GM12878 (cell line): ENCODE data around the gene SLC38A1. TPM values are rescaled to one million over a fixed set of nuclear protein-coding genes. Genes with fewer than 3 reads are reported as not detected.

ENCODE experiments used
- ATAC-seq: fragments of 200-7000 bp; cut with Tn5 transposase; 3 replicates; pipeline ENCODE4 v1.9.1; 2020; ENCODE audit warnings: mild to moderate bottlenecking, moderate library complexity
- BruUV-seq: library from RNA; stranded (reverse); fragments of 400-500 nt; replicated peaks from 2 replicates; lab custom pipeline; 2021; lab: Mats Ljungman, UMichigan
- CTCF ChIA-PET: fragments of 300-600 bp; sonication (Branson Sonifier 250); formaldehyde crosslinking; extraction: SDS; loops from one replicate; lab custom pipeline; 2021; ENCODE audit warnings: inconsistent platforms; lab: Yijun Ruan, JAX
- POLR2A ChIA-PET: fragments of 350-600 bp; formaldehyde crosslinking; extraction: SDS; loops from one replicate; lab custom pipeline; 2021; ENCODE audit warnings: inconsistent platforms; lab: Charles Lee
- RAD21 ChIA-PET: fragments of 300-600 bp; sonication (Branson Sonifier 250); formaldehyde crosslinking; loops from one replicate; lab custom pipeline; 2023; ENCODE audit warnings: antibody characterized with exemption; ENCODE audit not compliant: unreplicated experiment; lab: Charles Lee
- SMC1A ChIA-PET: fragments of 300-600 bp; sonication (Branson Sonifier 250); formaldehyde crosslinking; loops from one replicate; lab custom pipeline; 2023; ENCODE audit not compliant: unreplicated experiment, uncharacterized antibody; lab: Charles Lee
- DNase-seq: peaks from one replicate; pipeline ENCODE4 v3.0.0-alpha.2; 2011; ENCODE audit warnings: low read depth, low spot score
- FAIRE-seq: peaks from 3 replicates; lab custom pipeline; 2011; peaks lifted over from hg19 to GRCh38; lab: Jason Lieb, UNC
- H2AFZ ChIP-seq: 2 replicates; pipeline ENCODE4 v1.6.0; 2011; ENCODE audit warnings: low read depth, low read length, control low read depth; ENCODE audit not compliant: control insufficient read depth
- H3K27ac ChIP-seq: 2 replicates; pipeline ENCODE4 v1.5.1; 2011; ENCODE audit warnings: control low read depth; ENCODE audit not compliant: control insufficient read depth, insufficient read depth
- H3K27me3 ChIP-seq, 2 experiments: replicated peaks in 1 of 2; 2 replicates each; pipeline versions ENCODE4 v1.6.0 to v1.6.1; 2011; ENCODE audit warnings: low read length in 1 of 2; ENCODE audit not compliant: control insufficient read depth in 2 of 2, insufficient read depth in 2 of 2
- H3K36me3 ChIP-seq, 2 experiments: 2 replicates each; pipeline ENCODE4 v1.5.1; 2011; ENCODE audit warnings: low read length in 1 of 2; ENCODE audit not compliant: control insufficient read depth in 2 of 2, insufficient read depth in 2 of 2
- H3K4me1 ChIP-seq: 2 replicates; pipeline ENCODE4 v1.6.1; 2011; ENCODE audit warnings: mild to moderate bottlenecking, low read length, moderate library complexity, mixed read lengths; ENCODE audit not compliant: control insufficient read depth, insufficient read depth
- H3K4me2 ChIP-seq: 2 replicates; pipeline ENCODE4 v1.6.0; 2011; ENCODE audit warnings: control low read depth; ENCODE audit not compliant: control insufficient read depth, insufficient read depth
- H3K4me3 ChIP-seq: fragments of 200-600 bp; sonication (generic); 2 replicates; pipeline ENCODE4 v1.5.1; 2016
- H3K79me2 ChIP-seq: 2 replicates; pipeline ENCODE4 v1.6.0; 2011; ENCODE audit warnings: low read length; ENCODE audit not compliant: control insufficient read depth, insufficient read depth
- H3K9ac ChIP-seq: 2 replicates; pipeline ENCODE4 v1.8.0; 2011; ENCODE audit warnings: low read length, control low read depth, mixed read lengths; ENCODE audit not compliant: control insufficient read depth, insufficient read depth
- H3K9me3 ChIP-seq: replicated peaks from 3 replicates; pipeline ENCODE4 v1.5.1; 2011; ENCODE audit warnings: mild to moderate bottlenecking, low read length; ENCODE audit not compliant: control insufficient read depth, insufficient read depth
- H4K20me1 ChIP-seq: 2 replicates; pipeline ENCODE4 v1.6.0; 2011; ENCODE audit not compliant: control insufficient read depth, insufficient read depth
- ATF7 ChIP-seq: fragments of 450-650 bp; IDR thresholded peaks from 2 replicates; pipeline ENCODE4 v1.6.1; 2016; ENCODE audit warnings: low read depth, mild to moderate bottlenecking
- DPF2 ChIP-seq: fragments of 450-650 bp; IDR thresholded peaks from 2 replicates; pipeline ENCODE4 v1.6.1; 2017; ENCODE audit warnings: mild to moderate bottlenecking
- PAX5 ChIP-seq: IDR thresholded peaks from 2 replicates; pipeline ENCODE4 v1.6.1; 2011; ENCODE audit warnings: low read depth, low read length, borderline replicate concordance
- POU2F2 ChIP-seq: IDR thresholded peaks from 3 replicates; pipeline ENCODE4 v1.6.1; 2011; ENCODE audit warnings: low read depth, mild to moderate bottlenecking, low read length, borderline replicate concordance
- RUNX3 ChIP-seq: IDR thresholded peaks from 2 replicates; pipeline ENCODE4 v1.6.1; 2012; ENCODE audit warnings: low read length, inconsistent platforms
- SIX5 ChIP-seq: IDR thresholded peaks from 2 replicates; pipeline ENCODE4 v1.6.1; 2011; ENCODE audit warnings: mild to moderate bottlenecking, low read depth, low read length, moderate library complexity; ENCODE audit not compliant: severe bottlenecking
- STAT1 ChIP-seq: fragments of 450-650 bp; conservative IDR thresholded peaks from 2 replicates; pipeline ENCODE4 v1.6.1; 2014; ENCODE audit warnings: antibody characterized with exemption, mild to moderate bottlenecking
- STAT3 ChIP-seq: IDR thresholded peaks from 2 replicates; pipeline ENCODE4 v1.6.1; 2011; ENCODE audit warnings: low read depth, low read length, improper control_type of control experiment
- USF2 ChIP-seq: IDR thresholded peaks from 2 replicates; pipeline ENCODE4 v1.6.1; 2011; ENCODE audit warnings: low read depth, low read length, improper control_type of control experiment, borderline replicate concordance
- ZNF24 ChIP-seq: fragments of 450-650 bp; IDR thresholded peaks from 2 replicates; pipeline ENCODE4 v1.6.1; 2017; ENCODE audit warnings: antibody characterized with exemption, mild to moderate bottlenecking
- ZSCAN29 ChIP-seq: fragments of 450-650 bp; IDR thresholded peaks from 2 replicates; pipeline ENCODE4 v1.6.1; 2017; ENCODE audit warnings: mild to moderate bottlenecking, moderate library complexity
- WGBS: methylation state at CpG from one replicate; pipeline ENCODE4 v1.1.6; 2016; ENCODE audit warnings: low lambda C conversion rate; ENCODE audit not compliant: insufficient replicate concordance, insufficient coverage; ENCODE audit errors: missing lambda C conversion rate; 5-methylcytosine and 5-hydroxymethylcytosine counted together
- in situ Hi-C: fragments of 300-500 bp; cut with MboI; formaldehyde crosslinking; loops from 9 replicates; pipeline ENCODE4 v1.14.3; 2018; ENCODE audit warnings: mixed read lengths
- intact Hi-C: fragments of 100-400 bp; cut with micrococcal nuclease; formaldehyde crosslinking; loops from one replicate; pipeline ENCODE4 v1.14.2; 2022; ENCODE audit not compliant: unreplicated experiment
- polyA plus RNA-seq, 11 experiments: library from polyadenylated mRNA; depleted of rRNA in 4 of 11; unstranded in 6 of 11; stranded (reverse) in 5 of 11; fragments of >200 nt; fragmentation: Nextera tagmentation in 4 of 11; fragmentation: Illumina TruSeq in 1 of 11; extraction: Ambion mirVana in 4 of 11; extraction: Trizol in 1 of 11; gene quantifications; 1 replicate in 1 of 11; 2 replicates in 10 of 11; pipeline versions ENCODE4 v1.2.1 to v1.2.3, GENCODE V29; 2011 to 2016; ENCODE audit warnings: inconsistent platforms in 2 of 11, missing spikeins in 2 of 11, low read depth in 1 of 11
- total RNA-seq, 4 experiments: library from RNA; depleted of rRNA in 3 of 4; stranded (reverse); fragments of >200 nt in 3 of 4; fragmentation: Illumina TruSeq in 1 of 4; extraction: Trizol in 1 of 4; gene quantifications; 2 replicates each; pipeline versions ENCODE4 v1.2.1 to v1.2.3, GENCODE V29; 2013 to 2021
- TF ChIP-seq, protein P1 (sequence below): fragments of 150-350 bp; IDR thresholded peaks from 2 replicates; pipeline ENCODE4 v1.6.1; 2016; ENCODE audit warnings: low read depth, low read length

Gene SLC38A1
- total and polyA plus RNA-seq, 10 of the 15 experiments (the other 5 are each of a cell fraction or from before 2014, with no cell fraction given) = 38.1 to 191 (median 144) TPM

- FAIRE-seq = no peak
- Histone ChIP-seq H3K4me1 (no peaks in the 10 kb centered on the region), H3K27me3 (no peaks in the 10 kb centered on the region), H3K4me3 (no peak overlapping the region), H2AFZ (no peak overlapping the region), H3K9ac (no peak overlapping the region), H3K36me3 (no peaks in the 10 kb centered on the region), H3K79me2 (no peaks in the 10 kb centered on the region), H3K4me2 (no peak overlapping the region), H4K20me1 (no peaks in the 10 kb centered on the region), H3K9me3 (peaks cover 12% of the 10 kb centered on the region; the same call in 2 of the 3 replicates), H3K27ac (no peak overlapping the region)
- TF ChIP-seq ATF7 = no peak
- TF ChIP-seq ZNF24 = no peak
- TF ChIP-seq STAT3 = no peak
- RAD21 ChIA-PET = no interaction called here
- DNase-seq = no peak
- ATAC-seq = no peak
- in situ Hi-C loops = no loop called here
- BruUV-seq = no TSS peak
- CTCF ChIA-PET = interaction anchor here (0.5 to 0.8 kb wide), 2 partner anchors 12 to 15 kb away, joined by 3 to 5 read pairs; no protein-coding TSS in a partner anchor
- POLR2A ChIA-PET = no interaction called here
- intact Hi-C loops = no loop called here
- SMC1A ChIA-PET = interaction anchor here (0.8 kb wide), 1 partner anchor 115 kb away, joined by 3 read pairs; no protein-coding TSS in a partner anchor
These were observed 14.0 kb upstream of the SLC38A1 start for GRCh38 chr12:46282829-46283228.

GRCh38 chr12:46276756-46277155 lies 7.9 kb upstream of the SLC38A1 start:
- ChIA-PET CTCF (no interaction called here), RAD21 (no interaction called here), POLR2A (no interaction called here), SMC1A (interaction anchor here (0.6 to 1.0 kb wide), 6 partner anchors 10 to 125 kb away, joined by 3 to 4 read pairs (median 3); no protein-coding TSS in a partner anchor)
- Histone ChIP-seq H3K36me3 (no peaks in the 10 kb centered on the region), H3K4me3 (no peak overlapping the region), H3K27me3 (no peaks in the 10 kb centered on the region), H3K9me3 (peaks cover 1% of the 10 kb centered on the region; the same call in 1 of the 3 replicates), H3K4me1 (no peaks in the 10 kb centered on the region), H3K27ac (no peak overlapping the region), H2AFZ (no peak overlapping the region), H4K20me1 (no peaks in the 10 kb centered on the region), H3K79me2 (no peaks in the 10 kb centered on the region), H3K4me2 (no peak overlapping the region), H3K9ac (no peak overlapping the region)
- no peak for ATAC-seq
- WGBS = 98% methylated on average over 3 of the region's 3 CpGs
- FAIRE-seq = no peak
- BruUV-seq = no TSS peak
- DNase-seq = no peak
- intact Hi-C loops = loop anchor here (5.0 kb wide), 1 partner anchor 386 kb away; no protein-coding TSS in a partner anchor
- in situ Hi-C loops = no loop called here
- TF ChIP-seq, protein P1, sequence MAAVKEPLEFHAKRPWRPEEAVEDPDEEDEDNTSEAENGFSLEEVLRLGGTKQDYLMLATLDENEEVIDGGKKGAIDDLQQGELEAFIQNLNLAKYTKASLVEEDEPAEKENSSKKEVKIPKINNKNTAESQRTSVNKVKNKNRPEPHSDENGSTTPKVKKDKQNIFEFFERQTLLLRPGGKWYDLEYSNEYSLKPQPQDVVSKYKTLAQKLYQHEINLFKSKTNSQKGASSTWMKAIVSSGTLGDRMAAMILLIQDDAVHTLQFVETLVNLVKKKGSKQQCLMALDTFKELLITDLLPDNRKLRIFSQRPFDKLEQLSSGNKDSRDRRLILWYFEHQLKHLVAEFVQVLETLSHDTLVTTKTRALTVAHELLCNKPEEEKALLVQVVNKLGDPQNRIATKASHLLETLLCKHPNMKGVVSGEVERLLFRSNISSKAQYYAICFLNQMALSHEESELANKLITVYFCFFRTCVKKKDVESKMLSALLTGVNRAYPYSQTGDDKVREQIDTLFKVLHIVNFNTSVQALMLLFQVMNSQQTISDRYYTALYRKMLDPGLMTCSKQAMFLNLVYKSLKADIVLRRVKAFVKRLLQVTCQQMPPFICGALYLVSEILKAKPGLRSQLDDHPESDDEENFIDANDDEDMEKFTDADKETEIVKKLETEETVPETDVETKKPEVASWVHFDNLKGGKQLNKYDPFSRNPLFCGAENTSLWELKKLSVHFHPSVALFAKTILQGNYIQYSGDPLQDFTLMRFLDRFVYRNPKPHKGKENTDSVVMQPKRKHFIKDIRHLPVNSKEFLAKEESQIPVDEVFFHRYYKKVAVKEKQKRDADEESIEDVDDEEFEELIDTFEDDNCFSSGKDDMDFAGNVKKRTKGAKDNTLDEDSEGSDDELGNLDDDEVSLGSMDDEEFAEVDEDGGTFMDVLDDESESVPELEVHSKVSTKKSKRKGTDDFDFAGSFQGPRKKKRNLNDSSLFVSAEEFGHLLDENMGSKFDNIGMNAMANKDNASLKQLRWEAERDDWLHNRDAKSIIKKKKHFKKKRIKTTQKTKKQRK = no peak
- TF ChIP-seq RUNX3 (no peak), PAX5 (no peak), USF2 (no peak), SIX5 (no peak), POU2F2 (no peak), STAT1 (no peak), ZSCAN29 (no peak), DPF2 (no peak)
